GM10266 (cell line): ENCODE results near the gene C5orf15.
"Not testable (repeated sequence)": the region's sequence is repeated elsewhere in the genome, so short reads cannot be mapped to it uniquely, and the experiment has no call there.

Experiments used
- DNase-seq: peaks from one replicate; pipeline ENCODE4 v3.0.0; 2012; ENCODE audit errors: extremely low spot score
- TF ChIP-seq, protein P1 (sequence below): IDR thresholded peaks from 2 replicates; pipeline ENCODE4 v1.5.1; 2012; ENCODE audit warnings: mild to moderate bottlenecking, low read depth; ENCODE audit not compliant: control insufficient read depth, insufficient read depth; ENCODE audit errors: missing control alignments

The C5orf15 gene

DNA sequence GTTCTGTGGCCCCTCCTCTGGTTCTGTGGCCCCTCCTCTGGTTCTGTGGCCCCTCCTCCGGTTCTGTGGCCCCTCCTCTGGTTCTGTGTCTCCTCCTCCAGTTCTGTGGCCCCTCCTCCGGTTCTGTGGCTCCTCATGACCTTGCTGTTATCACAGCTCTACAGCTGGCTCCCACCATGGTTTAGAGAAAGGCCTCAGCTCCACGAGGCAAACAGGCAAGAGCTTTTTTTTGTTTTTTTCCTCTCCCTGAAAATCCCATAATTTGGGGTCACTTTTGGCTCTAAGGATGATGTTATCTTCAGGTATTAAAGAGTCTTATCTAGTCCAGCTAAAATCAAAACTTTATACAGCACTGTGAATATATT, 31.8 kb downstream of the C5orf15 start:
- TF ChIP-seq, protein P1, sequence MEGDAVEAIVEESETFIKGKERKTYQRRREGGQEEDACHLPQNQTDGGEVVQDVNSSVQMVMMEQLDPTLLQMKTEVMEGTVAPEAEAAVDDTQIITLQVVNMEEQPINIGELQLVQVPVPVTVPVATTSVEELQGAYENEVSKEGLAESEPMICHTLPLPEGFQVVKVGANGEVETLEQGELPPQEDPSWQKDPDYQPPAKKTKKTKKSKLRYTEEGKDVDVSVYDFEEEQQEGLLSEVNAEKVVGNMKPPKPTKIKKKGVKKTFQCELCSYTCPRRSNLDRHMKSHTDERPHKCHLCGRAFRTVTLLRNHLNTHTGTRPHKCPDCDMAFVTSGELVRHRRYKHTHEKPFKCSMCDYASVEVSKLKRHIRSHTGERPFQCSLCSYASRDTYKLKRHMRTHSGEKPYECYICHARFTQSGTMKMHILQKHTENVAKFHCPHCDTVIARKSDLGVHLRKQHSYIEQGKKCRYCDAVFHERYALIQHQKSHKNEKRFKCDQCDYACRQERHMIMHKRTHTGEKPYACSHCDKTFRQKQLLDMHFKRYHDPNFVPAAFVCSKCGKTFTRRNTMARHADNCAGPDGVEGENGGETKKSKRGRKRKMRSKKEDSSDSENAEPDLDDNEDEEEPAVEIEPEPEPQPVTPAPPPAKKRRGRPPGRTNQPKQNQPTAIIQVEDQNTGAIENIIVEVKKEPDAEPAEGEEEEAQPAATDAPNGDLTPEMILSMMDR, result no peak
- DNase-seq, result no peak

DNA sequence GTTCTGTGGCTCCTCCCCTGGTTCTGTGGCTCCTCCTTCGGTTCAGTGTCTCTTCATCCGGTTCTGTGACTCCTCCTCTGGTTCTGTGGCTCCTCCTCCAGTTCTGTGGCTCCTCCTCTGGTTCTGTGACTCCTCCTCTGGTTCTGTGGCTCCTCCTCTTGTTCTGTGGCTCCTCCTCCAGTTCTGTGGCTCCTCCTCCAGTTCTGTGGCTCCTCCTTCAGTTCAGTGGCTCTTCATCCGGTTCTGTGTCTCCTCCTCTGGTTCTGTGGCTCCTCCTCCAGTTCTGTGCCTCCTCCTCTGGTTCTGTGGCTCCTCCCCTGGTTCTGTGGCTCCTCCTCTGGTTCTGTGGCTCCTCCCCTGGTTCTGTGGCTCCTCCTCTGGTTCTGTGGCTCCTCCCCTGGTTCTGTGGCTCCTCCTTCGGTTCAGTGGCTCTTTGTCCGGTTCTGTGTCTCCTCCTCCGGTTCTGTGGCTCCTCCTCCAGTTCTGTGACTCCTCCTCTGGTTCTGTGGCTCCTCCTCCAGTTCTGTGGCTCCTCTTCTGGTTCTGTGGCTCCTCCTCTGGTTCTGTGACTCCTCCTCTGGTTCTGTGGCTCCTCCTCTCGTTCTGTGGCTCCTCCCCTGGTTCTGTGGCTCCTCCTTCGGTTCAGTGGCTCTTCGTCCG, 32.3 kb downstream of the C5orf15 start:
- not testable (repeated sequence) for DNase-seq

DNA sequence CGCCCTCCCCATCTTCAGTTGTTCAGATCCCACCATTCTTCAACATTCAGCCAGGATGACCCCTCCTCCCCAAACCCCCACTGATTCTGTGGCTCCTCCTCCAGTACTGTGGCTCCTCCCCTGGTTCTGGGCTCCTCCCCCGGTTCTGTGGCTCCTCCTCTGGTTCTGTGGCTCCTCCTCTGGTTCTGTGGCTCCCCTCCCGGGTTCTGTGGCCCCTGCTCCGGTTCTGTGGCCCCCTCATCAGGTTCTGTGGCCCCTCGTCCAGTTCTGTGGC, 32.8 kb downstream of the C5orf15 start:
- TF ChIP-seq, protein P1, result no peak
- no peak for DNase-seq

DNA sequence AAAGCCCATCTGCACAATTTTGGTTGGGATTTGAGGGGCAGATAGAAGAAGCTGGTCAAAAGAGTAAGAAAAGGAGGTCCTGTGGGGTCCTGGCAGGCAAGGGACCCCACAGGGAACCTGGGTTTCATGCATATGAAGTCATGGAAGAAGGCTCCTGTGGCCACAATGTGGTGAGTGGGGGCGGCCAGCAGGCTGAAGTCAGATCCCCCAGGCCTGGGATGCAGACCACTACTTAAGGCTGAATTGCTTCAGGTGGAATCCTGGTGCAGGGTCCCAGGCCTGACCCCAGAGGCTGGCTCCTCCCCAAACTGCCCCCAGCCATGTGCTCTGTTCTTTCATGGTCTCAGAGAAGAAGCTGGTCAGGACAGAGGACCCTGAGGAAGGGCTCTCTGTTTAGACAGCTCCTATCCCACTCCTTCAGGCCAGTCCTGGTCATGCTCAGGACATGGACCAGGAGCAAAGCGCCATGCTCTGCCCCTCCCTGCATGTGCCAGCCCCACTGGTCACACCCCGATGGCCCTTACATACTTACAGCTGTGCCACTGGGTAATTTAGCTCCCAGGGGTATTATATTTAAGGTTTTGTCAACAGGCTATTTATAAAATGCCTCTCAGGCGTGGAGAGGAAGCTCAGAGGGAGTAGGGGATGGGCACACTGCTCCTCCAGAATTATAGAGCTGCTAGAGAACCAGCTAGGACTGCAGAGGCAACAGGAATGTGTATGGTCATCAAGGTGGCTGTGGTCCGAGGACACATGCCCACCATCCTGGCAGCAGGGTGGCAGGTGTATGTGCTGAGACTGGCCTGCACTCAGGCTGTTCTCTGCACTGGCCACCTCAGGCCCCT, 33.4 kb downstream of the C5orf15 start:
- DNase-seq, result no peak
- TF ChIP-seq, protein P1, result no peak

DNA sequence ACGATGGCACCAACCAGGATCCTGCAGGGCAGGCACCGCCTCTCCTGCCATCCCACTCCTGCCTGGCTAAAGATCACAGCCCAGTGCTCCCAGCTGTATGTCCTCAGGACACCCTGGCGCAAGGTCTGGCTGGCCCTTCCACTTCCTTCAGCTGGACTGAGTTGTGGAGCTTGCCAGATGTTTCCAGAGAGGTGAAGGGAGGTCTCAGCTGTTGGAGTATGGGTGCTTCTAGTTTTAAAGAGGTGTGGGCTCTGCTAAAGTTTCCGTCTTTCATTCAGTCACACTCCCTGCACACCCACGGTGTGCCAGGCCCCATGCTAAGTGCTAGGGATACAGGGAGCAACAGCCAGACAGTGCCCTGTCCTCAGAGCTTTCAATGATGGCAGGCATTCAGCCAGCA, 34.1 kb downstream of the C5orf15 start:
- TF ChIP-seq, protein P1, result no peak
- DNase-seq, result no peak

DNA sequence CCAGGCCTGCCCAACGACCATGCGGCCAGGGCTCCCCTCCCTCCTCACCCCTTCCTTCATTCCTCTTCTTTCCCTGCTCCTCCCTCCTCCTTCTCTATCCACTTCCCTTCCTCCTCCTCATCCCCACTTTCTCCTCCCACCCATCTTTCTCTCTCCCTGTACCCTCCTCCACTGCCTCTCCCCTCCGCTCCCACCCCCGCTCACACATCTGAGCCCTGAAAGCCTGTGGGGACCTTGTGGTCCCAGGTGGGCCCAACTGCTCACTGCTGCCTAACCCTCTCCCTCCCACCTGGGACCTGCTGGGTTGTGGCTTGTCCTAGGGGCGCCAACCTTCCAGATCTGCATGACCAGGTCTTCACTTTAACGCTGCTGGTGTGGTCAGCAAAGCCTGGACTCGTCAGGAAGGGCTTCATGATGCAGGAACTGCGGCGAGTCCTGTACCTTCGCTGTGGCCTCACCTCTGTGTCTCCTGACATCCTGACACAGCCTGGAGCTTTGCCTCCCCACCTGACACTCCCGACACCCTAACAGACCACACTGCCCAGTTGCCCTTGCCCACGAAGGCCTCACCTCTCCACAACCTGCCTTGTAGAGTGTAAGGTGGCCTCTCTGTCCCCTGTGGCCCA, 34.6 kb downstream of the C5orf15 start:
- TF ChIP-seq, protein P1, result no peak
- no peak for DNase-seq

DNA sequence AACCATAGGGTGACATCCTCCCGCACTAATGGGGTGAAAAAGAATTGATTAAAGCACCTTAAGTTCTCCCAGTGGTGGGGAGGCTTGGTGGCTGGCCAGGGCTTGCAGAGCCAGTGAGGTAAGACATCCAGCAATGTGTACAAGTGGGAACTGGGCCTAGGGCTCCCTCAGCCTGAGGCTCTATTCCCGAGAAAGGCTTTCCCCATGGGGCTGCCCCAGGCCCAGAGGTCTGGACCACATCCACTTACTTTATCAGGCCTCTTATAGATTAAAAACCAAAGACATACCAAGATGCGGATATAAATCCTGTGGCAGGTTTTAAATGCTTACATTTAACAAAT, 35.3 kb downstream of the C5orf15 start:
- TF ChIP-seq, protein P1, result no peak
- no peak for DNase-seq
